Lung (tissue), 12 donors: ENCODE data around the gene JOSD2. TPM values are rescaled to one million over a fixed set of nuclear protein-coding genes. Genes with fewer than 3 reads are reported as not detected.

Experiments
- ATAC-seq: fragments of 200-7000 bp; cut with Tn5 transposase; one replicate; pipeline ENCODE4 v1.9.1; 2020; ENCODE audit warnings: moderate number of reproducible peaks; ENCODE audit not compliant: insufficient read depth, low FRiP score
- DNase-seq, 3 donors: peaks; one replicate each; pipeline ENCODE4 v3.0.0-alpha.2; 2013 to 2017
- H3K27ac ChIP-seq, 2 donors: one replicate each; pipeline ENCODE4 v1.5.1; 2013; ENCODE audit warnings: mild to moderate bottlenecking in 2 of 2, moderate library complexity in 2 of 2, control low read depth in 1 of 2, inconsistent platforms in 1 of 2, low read depth in 1 of 2, low read length in 1 of 2
- H3K27me3 ChIP-seq, 3 donors: one replicate each; pipeline ENCODE4 v1.5.1; 2013; ENCODE audit warnings: low read length in 2 of 3; ENCODE audit not compliant: control insufficient read depth in 3 of 3, insufficient read depth in 3 of 3
- H3K36me3 ChIP-seq, 4 donors: one replicate each; pipeline ENCODE4 v1.5.1; 2013; ENCODE audit warnings: low read length in 4 of 4, mild to moderate bottlenecking in 1 of 4, moderate library complexity in 1 of 4; ENCODE audit not compliant: control insufficient read depth in 4 of 4, insufficient read depth in 4 of 4
- H3K4me1 ChIP-seq, 5 donors: one replicate each; pipeline ENCODE4 v1.5.1; 2013; ENCODE audit warnings: low read length in 5 of 5, mild to moderate bottlenecking in 2 of 5, moderate library complexity in 1 of 5; ENCODE audit not compliant: control insufficient read depth in 5 of 5, insufficient read depth in 5 of 5
- H3K4me3 ChIP-seq: one replicate; pipeline ENCODE4 v1.5.1; 2013; ENCODE audit warnings: mild to moderate bottlenecking, control low read depth, moderate library complexity
- H3K9ac ChIP-seq, 2 donors: one replicate each; pipeline ENCODE4 v1.5.1; 2013; ENCODE audit warnings: low read length in 2 of 2, control low read depth in 1 of 2; ENCODE audit not compliant: insufficient read depth in 1 of 2
- H3K9me3 ChIP-seq, 4 donors: one replicate each; pipeline ENCODE4 v1.5.1; 2013; ENCODE audit warnings: low read length in 3 of 4, mild to moderate bottlenecking in 1 of 4, moderate library complexity in 1 of 4; ENCODE audit not compliant: control insufficient read depth in 4 of 4, insufficient read depth in 3 of 4
- CTCF ChIP-seq: IDR thresholded peaks from 2 replicates; pipeline ENCODE4 v1.5.1; 2012; ENCODE audit warnings: mild to moderate bottlenecking; ENCODE audit errors: control extremely low read depth, extremely low read depth
- whole genome bisulfite sequencing, 2 donors: extraction: QIAGEN DNeasy Blood & Tissue Kit; methylation state at CpG; one replicate each; pipeline ENCODE4 v1.1.7; 2013; 5-methylcytosine and 5-hydroxymethylcytosine counted together
- polyA plus RNA-seq, 2 donors: library from polyadenylated mRNA; stranded (reverse); fragments of 200-250 nt; gene quantifications; one replicate each; pipeline ENCODE4 v1.2.1, GENCODE V29; 2013
- total RNA-seq, 2 donors: library from RNA; depleted of rRNA in 1 of 2; stranded (reverse); fragments of >200 nt in 1 of 2; gene quantifications; one replicate each; pipeline ENCODE4 v1.2.1, GENCODE V29; 2014 to 2021
- donor health status: control.
- donor health status: control.
- donor health status: Bipolar disorder and iron deficiency.
- donor health status: healthy.
- donor health status: DM: yes; HTN: yes; CAD: no.

Gene JOSD2
- total and polyA plus RNA-seq, 4 donors, result 9.8 to 76.8 (median 63.5) TPM

- peaks cover 0 to under 1% (median 0%) of the 10 kb centered on the region in 4 donors for H3K36me3 ChIP-seq
- DNase-seq (no peak), ATAC-seq (no peak)
- no peak overlapping the region for H3K9ac ChIP-seq
- TF ChIP-seq CTCF, result no peak
- H3K4me3 ChIP-seq, result no peak overlapping the region
- H3K9me3 ChIP-seq, result no peaks in the 10 kb centered on the region
- 62 to 76% methylated on average over 5 to 10 of the region's 10 CpGs for WGBS, 2 donors
- H3K27ac ChIP-seq, result peak overlapping the region in 1 of 2 donors; percentile 97
- H3K4me1 ChIP-seq, result no peaks in the 10 kb centered on the region
- peaks cover 0 to 17% (median 9%) of the 10 kb centered on the region in 3 donors for H3K27me3 ChIP-seq
Observed at GRCh38 chr19:50500753-50501151, 10.2 kb downstream of the JOSD2 start.

- TF ChIP-seq CTCF, result no peak
- Histone ChIP-seq H3K27me3 (peaks cover 0 to 17% (median 9%) of the 10 kb centered on the region in 3 donors), H3K27ac (peak overlapping the region in 1 of 2 donors; percentile 97), H3K9ac (no peak overlapping the region), H3K9me3 (no peaks in the 10 kb centered on the region), H3K4me3 (no peak overlapping the region), H3K36me3 (no peaks in the 10 kb centered on the region), H3K4me1 (no peaks in the 10 kb centered on the region)
- DNase-seq, result peak in 2 of 3 donors; percentile 30 to 34
- no peak for ATAC-seq
- WGBS, 2 donors, result 53 to 68% methylated on average over 27 of the region's 27 CpGs
Observed at GRCh38 chr19:50500060-50500752, 10.8 kb downstream of the JOSD2 start.

GRCh38 chr19:50498219-50499056 is 12.6 kb downstream of the JOSD2 start:
- H3K4me1 ChIP-seq, result no peaks in the 10 kb centered on the region
- H3K9ac ChIP-seq, result no peak overlapping the region
- ATAC-seq, result no peak
- peak overlapping the region in 1 of 2 donors; percentile 97 for H3K27ac ChIP-seq
- DNase-seq, result no peak
- H3K27me3 ChIP-seq, result peaks cover 0 to 17% (median 14%) of the 10 kb centered on the region in 3 donors
- 84 to 87% methylated on average over 11 of the region's 11 CpGs for WGBS, 2 donors
- H3K9me3 ChIP-seq, result no peaks in the 10 kb centered on the region
- no peak for TF ChIP-seq CTCF
- no peaks in the 10 kb centered on the region for H3K36me3 ChIP-seq
- no peak overlapping the region for H3K4me3 ChIP-seq
